Fibroblast of pulmonary artery (primary cell): ENCODE data around the gene MBOAT1.

Source experiments
- DNase-seq: peaks from one replicate; pipeline ENCODE4 v3.0.0-alpha.2; 2010; ENCODE audit warnings: low read depth
- H3K4me3 ChIP-seq: replicated peaks from 2 replicates; pipeline ENCODE4 v1.5.1; 2011; ENCODE audit warnings: low read depth, mild to moderate bottlenecking, control low read depth, low read length, moderate library complexity
- TF ChIP-seq, protein P1 (sequence below): IDR thresholded peaks from 2 replicates; pipeline ENCODE4 v1.5.1; 2011; ENCODE audit warnings: mild to moderate bottlenecking, control low read depth, low read length, inconsistent platforms; ENCODE audit errors: missing control alignments

The MBOAT1 gene

GRCh38 chr6:20068421-20068988 lies 143.8 kb downstream of the MBOAT1 start:
- no peak for DNase-seq
- no peak overlapping the region for H3K4me3 ChIP-seq
- TF ChIP-seq, protein P1, sequence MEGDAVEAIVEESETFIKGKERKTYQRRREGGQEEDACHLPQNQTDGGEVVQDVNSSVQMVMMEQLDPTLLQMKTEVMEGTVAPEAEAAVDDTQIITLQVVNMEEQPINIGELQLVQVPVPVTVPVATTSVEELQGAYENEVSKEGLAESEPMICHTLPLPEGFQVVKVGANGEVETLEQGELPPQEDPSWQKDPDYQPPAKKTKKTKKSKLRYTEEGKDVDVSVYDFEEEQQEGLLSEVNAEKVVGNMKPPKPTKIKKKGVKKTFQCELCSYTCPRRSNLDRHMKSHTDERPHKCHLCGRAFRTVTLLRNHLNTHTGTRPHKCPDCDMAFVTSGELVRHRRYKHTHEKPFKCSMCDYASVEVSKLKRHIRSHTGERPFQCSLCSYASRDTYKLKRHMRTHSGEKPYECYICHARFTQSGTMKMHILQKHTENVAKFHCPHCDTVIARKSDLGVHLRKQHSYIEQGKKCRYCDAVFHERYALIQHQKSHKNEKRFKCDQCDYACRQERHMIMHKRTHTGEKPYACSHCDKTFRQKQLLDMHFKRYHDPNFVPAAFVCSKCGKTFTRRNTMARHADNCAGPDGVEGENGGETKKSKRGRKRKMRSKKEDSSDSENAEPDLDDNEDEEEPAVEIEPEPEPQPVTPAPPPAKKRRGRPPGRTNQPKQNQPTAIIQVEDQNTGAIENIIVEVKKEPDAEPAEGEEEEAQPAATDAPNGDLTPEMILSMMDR: no peak

GRCh38 chr6:20061952-20062351 lies 150.3 kb downstream of the MBOAT1 start:
- TF ChIP-seq, protein P1: no peak
- no peak overlapping the region for H3K4me3 ChIP-seq
- DNase-seq: no peak

DNA sequence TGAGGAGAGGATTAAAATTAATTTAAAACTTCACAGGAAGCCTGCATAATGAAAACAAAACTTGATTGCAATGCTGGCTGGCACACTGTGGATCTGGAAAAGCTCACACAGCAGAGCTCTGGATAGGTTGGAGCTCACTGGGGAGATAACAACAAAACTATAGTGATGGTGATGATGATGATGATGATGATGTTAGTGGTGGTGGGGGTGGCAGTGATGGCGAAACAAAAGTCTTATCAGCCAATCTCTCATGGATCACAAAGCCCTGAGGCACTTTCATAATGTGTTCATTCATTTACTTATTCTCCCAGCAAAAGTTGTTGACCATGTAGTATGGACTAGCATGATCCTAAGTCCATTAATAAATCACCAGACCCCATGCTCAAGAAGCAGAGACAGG lies 152.0 kb downstream of the MBOAT1 start:
- no peak for DNase-seq
- H3K4me3 ChIP-seq: no peak overlapping the region
- TF ChIP-seq, protein P1: no peak

DNA sequence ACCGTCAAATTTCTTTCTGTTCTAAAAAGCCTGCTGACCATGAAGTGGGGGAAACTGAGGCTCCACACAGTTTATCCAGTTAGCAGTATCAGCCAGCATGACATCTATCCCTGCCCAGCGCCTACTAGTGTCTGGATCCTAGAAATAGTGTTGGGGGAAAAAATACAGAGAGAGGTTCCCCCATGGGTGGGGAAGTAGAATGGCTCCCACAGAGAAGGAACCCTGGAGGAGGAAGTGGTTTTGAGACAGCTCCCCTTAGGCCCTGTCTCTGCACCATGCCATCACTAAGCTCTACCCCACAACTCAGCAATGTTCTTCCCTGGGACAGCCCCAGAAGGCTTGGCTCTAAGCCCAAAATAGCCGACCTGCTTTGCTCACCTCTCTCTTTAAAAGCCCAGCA lies 153.4 kb downstream of the MBOAT1 start:
- TF ChIP-seq, protein P1: no peak
- no peak for DNase-seq
- no peak overlapping the region for H3K4me3 ChIP-seq

DNA sequence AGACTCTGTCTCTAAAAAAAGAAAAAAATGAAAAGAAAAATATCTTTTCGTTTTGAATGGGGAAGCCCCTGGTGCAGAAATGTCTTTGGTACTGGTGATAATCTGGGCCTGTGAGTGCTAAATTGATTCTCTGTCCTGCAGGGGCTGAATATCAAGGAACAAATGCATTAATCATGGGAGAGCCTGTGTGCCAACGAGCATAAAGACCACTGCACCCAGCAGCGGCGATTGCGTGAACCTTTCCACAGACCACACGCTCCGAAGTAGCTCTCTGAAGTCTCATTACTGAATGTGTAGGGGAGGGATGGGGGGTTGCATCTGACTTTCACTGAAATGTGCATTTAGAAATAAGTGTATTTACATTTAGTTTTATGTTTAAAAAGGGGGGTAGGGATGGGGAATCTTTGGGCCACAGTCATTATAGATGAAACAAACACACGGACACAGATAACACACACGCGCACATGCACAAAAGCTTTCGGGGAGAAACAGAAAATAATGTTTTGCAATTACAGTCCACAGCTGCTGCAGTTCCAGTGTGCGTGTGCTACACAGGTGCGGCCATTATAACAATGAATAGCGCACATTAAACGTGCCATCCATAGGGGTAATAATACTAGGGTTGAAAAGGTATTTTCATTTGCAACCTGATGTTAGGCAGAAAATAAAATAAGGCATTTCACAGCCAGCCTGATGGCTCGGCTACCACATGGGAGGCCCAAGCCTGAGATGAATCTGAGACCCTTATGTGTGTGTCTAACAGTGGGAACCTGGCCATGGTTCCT lies 154.0 kb downstream of the MBOAT1 start:
- TF ChIP-seq, protein P1: no peak
- no peak overlapping the region for H3K4me3 ChIP-seq
- DNase-seq: no peak

- H3K4me3 ChIP-seq: no peak overlapping the region
- DNase-seq: peak; percentile 78
- TF ChIP-seq, protein P1: peak; percentile 63
Observed at GRCh38 chr6:20056350-20056992, 155.8 kb downstream of the MBOAT1 start.
